ENCODE measurements around the gene RPS28. TPM values are rescaled to one million over a fixed set of nuclear protein-coding genes. Genes with fewer than 3 reads are reported as not detected.

Gene RPS28
- total RNA-seq, 1 donor: 352 TPM

DNA sequence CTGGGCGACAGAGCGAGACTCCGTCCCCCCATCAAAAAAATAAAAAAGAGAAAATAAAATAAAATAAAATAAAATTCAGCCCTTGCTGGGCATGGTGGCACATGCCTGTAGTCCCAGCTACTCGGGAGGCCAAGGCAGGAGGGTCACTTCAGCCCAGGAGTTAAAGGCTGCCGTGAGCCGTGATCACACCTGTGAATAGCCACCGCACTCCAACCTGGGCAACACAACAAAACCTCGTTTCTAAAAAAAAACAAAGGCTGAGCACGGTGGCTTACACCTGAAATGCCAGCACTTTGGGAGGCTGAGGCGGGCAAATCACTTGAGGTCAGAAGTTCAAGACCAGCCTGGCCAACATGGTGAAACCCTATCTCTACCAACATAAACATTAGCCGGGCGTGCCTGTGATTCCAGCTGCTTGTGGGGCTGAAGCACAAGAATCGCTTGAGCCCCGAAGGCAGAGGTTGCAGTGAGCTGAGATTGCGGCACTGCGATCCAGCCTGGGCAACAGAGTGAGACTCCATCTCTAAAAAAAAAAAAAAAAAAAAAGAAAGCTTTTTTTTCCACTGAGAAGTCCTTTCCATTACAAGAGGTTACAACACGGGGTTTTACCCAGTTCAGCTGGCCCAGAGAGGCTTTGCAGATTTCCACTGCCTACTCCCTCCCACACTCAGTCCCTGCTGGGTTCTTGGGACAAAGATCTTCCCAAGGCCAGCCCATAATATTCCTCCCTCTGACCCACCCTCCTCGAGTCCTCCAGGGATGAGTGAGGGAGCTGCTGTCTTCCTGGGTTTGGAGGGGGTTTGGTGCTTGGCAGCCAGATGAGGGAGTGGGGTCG is 49.1 kb downstream of the RPS28 start:
- peaks cover 4% of the 10 kb centered on the region for H3K27me3 ChIP-seq (ENCODE audit: insufficient read depth, low read length)
- H3K9me3 ChIP-seq (ENCODE audit: low read depth, low read length): no peaks in the 10 kb centered on the region
- H3K4me1 ChIP-seq (ENCODE audit: insufficient read depth, low read length): no peaks in the 10 kb centered on the region
- no peak overlapping the region for H3K4me3 ChIP-seq (ENCODE audit: low read length)

DNA sequence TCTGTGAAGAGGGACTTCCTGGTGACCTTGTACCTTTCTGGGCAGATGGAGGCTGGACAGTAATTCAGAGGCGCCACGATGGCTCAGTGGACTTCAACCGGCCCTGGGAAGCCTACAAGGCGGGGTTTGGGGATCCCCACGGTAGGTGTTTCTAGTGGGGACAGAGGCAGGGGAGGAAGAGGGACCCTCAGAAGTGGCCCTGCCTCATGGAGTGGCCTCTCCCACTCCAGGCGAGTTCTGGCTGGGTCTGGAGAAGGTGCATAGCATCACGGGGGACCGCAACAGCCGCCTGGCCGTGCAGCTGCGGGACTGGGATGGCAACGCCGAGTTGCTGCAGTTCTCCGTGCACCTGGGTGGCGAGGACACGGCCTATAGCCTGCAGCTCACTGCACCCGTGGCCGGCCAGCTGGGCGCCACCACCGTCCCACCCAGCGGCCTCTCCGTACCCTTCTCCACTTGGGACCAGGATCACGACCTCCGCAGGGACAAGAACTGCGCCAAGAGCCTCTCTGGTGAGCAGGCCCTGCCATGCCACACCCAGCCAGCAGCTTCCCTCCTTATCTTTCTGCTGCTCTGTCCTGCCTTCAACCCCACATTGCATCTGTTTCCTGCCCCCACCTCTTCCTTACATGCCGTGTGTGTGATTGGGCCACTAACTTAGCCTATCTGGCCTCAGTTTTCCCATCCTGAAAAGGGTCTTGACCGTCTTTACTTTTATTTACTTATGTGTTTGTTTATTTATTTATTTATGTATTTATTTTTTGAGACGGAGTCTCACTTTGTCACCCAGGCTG is 49.9 kb downstream of the RPS28 start:
- Histone ChIP-seq H3K9me3 (ENCODE audit: low read depth, low read length) (no peaks in the 10 kb centered on the region), H3K27me3 (ENCODE audit: insufficient read depth, low read length) (no peaks in the 10 kb centered on the region), H3K4me1 (ENCODE audit: insufficient read depth, low read length) (no peaks in the 10 kb centered on the region)

More for the DNA sequence above, 49.9 kb downstream of the RPS28 start:
- H3K4me3 ChIP-seq (ENCODE audit: low read length): no peak overlapping the region

Other genes with a start within 250 kb of the RPS28 start
- not detected for gene FBN3, start 171.9 kb upstream of the RPS28 start, total RNA-seq
- gene CERS4, start 112.1 kb upstream of the RPS28 start, total RNA-seq: 13.1 TPM
- 14.6 TPM for gene CD320, start 13.1 kb upstream of the RPS28 start, total RNA-seq
- 15.3 TPM for gene NDUFA7, start 121 bp upstream of the RPS28 start, total RNA-seq
- gene KANK3, start 21.8 kb downstream of the RPS28 start, total RNA-seq: 0.42 TPM
- not detected for gene ANGPTL4, start 42.7 kb downstream of the RPS28 start, total RNA-seq
- 24.3 TPM for gene RAB11B, start 68.9 kb downstream of the RPS28 start, total RNA-seq
- gene MARCHF2, start 91.8 kb downstream of the RPS28 start, total RNA-seq: 119 TPM
- gene HNRNPM, start 123.5 kb downstream of the RPS28 start, total RNA-seq: 104 TPM
- gene PRAM1, start 181.1 kb downstream of the RPS28 start, total RNA-seq: 5.7 TPM
- 5.6 TPM for gene ZNF414, start 192.7 kb downstream of the RPS28 start, total RNA-seq

Data from mononuclear cell (primary cell).